Memory B cell (primary cell): ENCODE data around the gene ZNF576.

Experiments used
- ATAC-seq: fragments of 150-1000 bp; cut with Tn5 transposase; 2 replicates; pipeline ENCODE4 v1.10.0; 2021; ENCODE audit warnings: low read depth, mild to moderate bottlenecking, moderate library complexity
- DNase-seq, 2 donors: peaks; one replicate each; pipeline ENCODE4 v3.0.0; 2022; ENCODE audit warnings: low spot score in 2 of 2
- H3K27ac Mint-ChIP-seq: one replicate; pipeline ENCODE4 v1.8.0; 2022; ENCODE audit warnings: mild to moderate bottlenecking, moderate library complexity, mixed read lengths
- H3K27me3 Mint-ChIP-seq: one replicate; pipeline ENCODE4 v1.8.0; 2022; ENCODE audit warnings: mixed read lengths
- H3K36me3 Mint-ChIP-seq: one replicate; pipeline ENCODE4 v1.8.0; 2022; ENCODE audit warnings: mild to moderate bottlenecking, mixed read lengths
- H3K4me1 Mint-ChIP-seq: one replicate; pipeline ENCODE4 v1.8.0; 2022; ENCODE audit warnings: mixed read lengths
- H3K4me3 Mint-ChIP-seq: one replicate; pipeline ENCODE4 v1.8.0; 2022; ENCODE audit warnings: mild to moderate bottlenecking, moderate library complexity, mixed read lengths
- H3K9me3 Mint-ChIP-seq: one replicate; pipeline ENCODE4 v1.8.0; 2022; ENCODE audit warnings: mixed read lengths

Gene ZNF576

GRCh38 chr19:43563816-43564457 is 32.5 kb upstream of the ZNF576 start:
- no peaks in the 10 kb centered on the region for H3K27me3 Mint-ChIP-seq
- H3K36me3 Mint-ChIP-seq: peaks cover 15% of the 10 kb centered on the region
- H3K4me1 Mint-ChIP-seq: peaks cover 41% of the 10 kb centered on the region
- H3K4me3 Mint-ChIP-seq: no peak overlapping the region
- H3K27ac Mint-ChIP-seq: peak overlapping the region; percentile 84
- no peak for DNase-seq
- H3K9me3 Mint-ChIP-seq: no peaks in the 10 kb centered on the region
- no peak for ATAC-seq

GRCh38 chr19:43564800-43565199 is 31.6 kb upstream of the ZNF576 start:
- Mint-ChIP-seq H3K4me3 (no peak overlapping the region), H3K27ac (peak overlapping the region; percentile 84), H3K4me1 (peaks cover 41% of the 10 kb centered on the region), H3K36me3 (peaks cover 13% of the 10 kb centered on the region), H3K9me3 (no peaks in the 10 kb centered on the region), H3K27me3 (no peaks in the 10 kb centered on the region)
- no peak for DNase-seq
- ATAC-seq: no peak

GRCh38 chr19:43569657-43570056 is 26.7 kb upstream of the ZNF576 start:
- ATAC-seq (no peak), DNase-seq (no peak)
- Mint-ChIP-seq H3K36me3 (peaks cover 8% of the 10 kb centered on the region), H3K27me3 (no peaks in the 10 kb centered on the region), H3K4me3 (no peak overlapping the region), H3K9me3 (no peaks in the 10 kb centered on the region), H3K27ac (no peak overlapping the region), H3K4me1 (peaks cover 21% of the 10 kb centered on the region)

GRCh38 chr19:43570174-43570791 is 26.1 kb upstream of the ZNF576 start:
- Mint-ChIP-seq H3K4me3 (no peak overlapping the region), H3K9me3 (no peaks in the 10 kb centered on the region), H3K4me1 (peaks cover 22% of the 10 kb centered on the region), H3K27me3 (no peaks in the 10 kb centered on the region), H3K36me3 (peaks cover 8% of the 10 kb centered on the region), H3K27ac (peak overlapping the region; percentile 45)
- ATAC-seq: peak; percentile 43
- DNase-seq: no peak

GRCh38 chr19:43572171-43572588 is 24.2 kb upstream of the ZNF576 start:
- no peak for ATAC-seq
- no peaks in the 10 kb centered on the region for H3K9me3 Mint-ChIP-seq
- no peaks in the 10 kb centered on the region for H3K27me3 Mint-ChIP-seq
- no peak for DNase-seq
- peak overlapping the region; percentile 17 for H3K27ac Mint-ChIP-seq
- H3K4me3 Mint-ChIP-seq: no peak overlapping the region
- peaks cover 5% of the 10 kb centered on the region for H3K36me3 Mint-ChIP-seq
- H3K4me1 Mint-ChIP-seq: peaks cover 24% of the 10 kb centered on the region

- Mint-ChIP-seq H3K27me3 (peaks cover 4% of the 10 kb centered on the region), H3K9me3 (no peaks in the 10 kb centered on the region), H3K4me1 (peaks cover 31% of the 10 kb centered on the region), H3K4me3 (peak overlapping the region; percentile 91), H3K27ac (peak overlapping the region; percentile 98), H3K36me3 (peaks cover 6% of the 10 kb centered on the region)
- no peak for DNase-seq
- ATAC-seq: no peak
Observed at GRCh38 chr19:43574424-43575155, 21.8 kb upstream of the ZNF576 start.

GRCh38 chr19:43575156-43575950 is 21.0 kb upstream of the ZNF576 start, which contains the start of the genes PINLYP and XRCC1:
PINLYP (plus strand) TSS chr19:43575801; CDS start chr19:43577192, 1,391 bp downstream.
XRCC1 (minus strand) TSS chr19:43575527; CDS start chr19:43575458, 69 bp downstream.
- Mint-ChIP-seq H3K27me3 (peaks cover 4% of the 10 kb centered on the region), H3K27ac (peak within 1 kb of the TSS; percentile 98), H3K4me3 (peak within 1 kb of the TSS; percentile 91), H3K36me3 (peaks cover 6% of the 10 kb centered on the region), H3K4me1 (peaks cover 35% of the 10 kb centered on the region), H3K9me3 (no peaks in the 10 kb centered on the region)
- ATAC-seq: peak; percentile 99
- DNase-seq: peak; percentile 79 to 94

- peaks cover 4% of the 10 kb centered on the region for H3K27me3 Mint-ChIP-seq
- H3K4me3 Mint-ChIP-seq: peak overlapping the region; percentile 91
- DNase-seq: no peak
- peak overlapping the region; percentile 98 for H3K27ac Mint-ChIP-seq
- ATAC-seq: no peak
- peaks cover 4% of the 10 kb centered on the region for H3K36me3 Mint-ChIP-seq
- no peaks in the 10 kb centered on the region for H3K9me3 Mint-ChIP-seq
- H3K4me1 Mint-ChIP-seq: peaks cover 33% of the 10 kb centered on the region
Observed at GRCh38 chr19:43575955-43576878, 20.2 kb upstream of the ZNF576 start.

- no peaks in the 10 kb centered on the region for H3K9me3 Mint-ChIP-seq
- H3K27ac Mint-ChIP-seq: no peak overlapping the region
- H3K4me1 Mint-ChIP-seq: peaks cover 25% of the 10 kb centered on the region
Observed at GRCh38 chr19:43578787-43579186, 17.6 kb upstream of the ZNF576 start.

GRCh38 chr19:43581467-43581866 is 14.9 kb upstream of the ZNF576 start:
- no peak overlapping the region for H3K27ac Mint-ChIP-seq
- H3K9me3 Mint-ChIP-seq: no peaks in the 10 kb centered on the region
- H3K4me1 Mint-ChIP-seq: peaks cover 24% of the 10 kb centered on the region
- no peak overlapping the region for H3K4me3 Mint-ChIP-seq
- H3K27me3 Mint-ChIP-seq: peaks cover 4% of the 10 kb centered on the region
- H3K36me3 Mint-ChIP-seq: peaks cover 4% of the 10 kb centered on the region
- DNase-seq: no peak
- no peak for ATAC-seq

More at GRCh38 chr19:43578787-43579186, 17.6 kb upstream of the ZNF576 start:
- Mint-ChIP-seq H3K27me3 (peaks cover 4% of the 10 kb centered on the region), H3K4me3 (no peak overlapping the region), H3K36me3 (peaks cover 2% of the 10 kb centered on the region)
- no peak for ATAC-seq
- DNase-seq: no peak

- Mint-ChIP-seq H3K27ac (no peak overlapping the region), H3K27me3 (peaks cover 4% of the 10 kb centered on the region), H3K4me1 (peaks cover 23% of the 10 kb centered on the region), H3K36me3 (peaks cover 4% of the 10 kb centered on the region), H3K4me3 (no peak overlapping the region), H3K9me3 (no peaks in the 10 kb centered on the region)
- no peak for ATAC-seq
- no peak for DNase-seq
Observed at GRCh38 chr19:43582495-43582894, 13.9 kb upstream of the ZNF576 start.

GRCh38 chr19:43584484-43584883 is 11.9 kb upstream of the ZNF576 start:
- peaks cover 2% of the 10 kb centered on the region for H3K36me3 Mint-ChIP-seq
- DNase-seq: no peak
- peak overlapping the region; percentile 85 for H3K27ac Mint-ChIP-seq
- peaks cover 17% of the 10 kb centered on the region for H3K4me1 Mint-ChIP-seq
- H3K4me3 Mint-ChIP-seq: no peak overlapping the region
- H3K9me3 Mint-ChIP-seq: no peaks in the 10 kb centered on the region
- no peaks in the 10 kb centered on the region for H3K27me3 Mint-ChIP-seq
- ATAC-seq: no peak

GRCh38 chr19:43586346-43586745 is 10.0 kb upstream of the ZNF576 start:
- Mint-ChIP-seq H3K4me1 (peaks cover 17% of the 10 kb centered on the region), H3K4me3 (no peak overlapping the region), H3K9me3 (no peaks in the 10 kb centered on the region), H3K36me3 (peaks cover 4% of the 10 kb centered on the region), H3K27me3 (no peaks in the 10 kb centered on the region), H3K27ac (no peak overlapping the region)
- DNase-seq (no peak), ATAC-seq (no peak)
